ENCODE data around the gene KCNMA1. TPM values are rescaled to one million over a fixed set of nuclear protein-coding genes. Genes with fewer than 3 reads are reported as not detected.

KCNMA1 gene
- total and polyA plus RNA-seq, 8 donors: 2.8 to 21.1 (median 4.3) TPM

- TF ChIP-seq CTCF (IDR thresholded peaks at IDR 0.05): no peak
- no peak for ATAC-seq
Measured at GRCh38 chr10:77125231-77125630, 512.4 kb downstream of the KCNMA1 start.

GRCh38 chr10:77123330-77123729, 514.3 kb downstream of the KCNMA1 start:
- no peaks in the 10 kb centered on the region for H3K9me3 ChIP-seq
- no peaks in the 10 kb centered on the region for H3K4me1 ChIP-seq
- no peak for TF ChIP-seq CTCF (IDR thresholded peaks at IDR 0.05)
- no peak overlapping the region for H3K27ac ChIP-seq
- no peaks in the 10 kb centered on the region for H3K27me3 ChIP-seq
- ATAC-seq: no peak
- intact Hi-C loops (cut with DNase I): no loop called here
- H3K36me3 ChIP-seq: no peaks in the 10 kb centered on the region
- no peak for DNase-seq
- no peak overlapping the region for H3K4me3 ChIP-seq

More at GRCh38 chr10:77125231-77125630, 512.4 kb downstream of the KCNMA1 start:
- H3K9me3 ChIP-seq: no peaks in the 10 kb centered on the region
- intact Hi-C loops (cut with DNase I): no loop called here
- no peaks in the 10 kb centered on the region for H3K27me3 ChIP-seq
- no peaks in the 10 kb centered on the region for H3K4me1 ChIP-seq
- H3K36me3 ChIP-seq: no peaks in the 10 kb centered on the region
- no peak overlapping the region for H3K4me3 ChIP-seq
- DNase-seq: no peak
- no peak overlapping the region for H3K27ac ChIP-seq

GRCh38 chr10:77121829-77122228, 515.8 kb downstream of the KCNMA1 start:
- no peaks in the 10 kb centered on the region for H3K27me3 ChIP-seq
- H3K9me3 ChIP-seq: no peaks in the 10 kb centered on the region
- ATAC-seq (no peak), DNase-seq (no peak)
- no peak overlapping the region for H3K4me3 ChIP-seq
- no peaks in the 10 kb centered on the region for H3K36me3 ChIP-seq
- H3K27ac ChIP-seq: no peak overlapping the region
- no peaks in the 10 kb centered on the region for H3K4me1 ChIP-seq
- TF ChIP-seq CTCF (IDR thresholded peaks at IDR 0.05): no peak
- intact Hi-C loops (cut with DNase I): no loop called here

GRCh38 chr10:77120666-77121376, 516.8 kb downstream of the KCNMA1 start:
- ATAC-seq (no peak), DNase-seq (no peak)
- H3K27ac ChIP-seq: no peak overlapping the region
- no peak overlapping the region for H3K4me3 ChIP-seq
- TF ChIP-seq CTCF (IDR thresholded peaks at IDR 0.05): no peak
- intact Hi-C loops (cut with DNase I): no loop called here
- H3K9me3 ChIP-seq: no peaks in the 10 kb centered on the region
- H3K36me3 ChIP-seq: no peaks in the 10 kb centered on the region
- no peaks in the 10 kb centered on the region for H3K27me3 ChIP-seq
- no peaks in the 10 kb centered on the region for H3K4me1 ChIP-seq

GRCh38 chr10:77120012-77120411, 517.6 kb downstream of the KCNMA1 start:
- H3K27ac ChIP-seq: no peak overlapping the region
- no peak overlapping the region for H3K4me3 ChIP-seq
- no peak for TF ChIP-seq CTCF (IDR thresholded peaks at IDR 0.05)
- no peaks in the 10 kb centered on the region for H3K4me1 ChIP-seq
- DNase-seq (no peak), ATAC-seq (no peak)
- intact Hi-C loops (cut with DNase I): no loop called here
- H3K9me3 ChIP-seq: no peaks in the 10 kb centered on the region
- H3K27me3 ChIP-seq: no peaks in the 10 kb centered on the region
- no peaks in the 10 kb centered on the region for H3K36me3 ChIP-seq

All from left lung (tissue), 10 donors.